ENCODE data around the gene XRCC5. TPM values are rescaled to one million over a fixed set of nuclear protein-coding genes. Genes with fewer than 3 reads are reported as not detected.

The XRCC5 gene
- total and polyA plus RNA-seq, 10 of the 15 experiments (the other 5 are each of a cell fraction or from before 2014, with no cell fraction given): 259 to 815 (median 530) TPM

- Histone ChIP-seq H3K27me3 (replicated peaks in 1 of 2; ENCODE audit: control insufficient read depth in 2 of 2, insufficient read depth in 2 of 2, low read length in 1 of 2) (no peaks in the 10 kb centered on the region), H3K9ac (ENCODE audit: control insufficient read depth, insufficient read depth, low read length) (no peak overlapping the region), H3K4me2 (ENCODE audit: control insufficient read depth, insufficient read depth) (peak overlapping the region; percentile 7; the same call in 1 of the 2 replicates), H3K36me3 (ENCODE audit: control insufficient read depth in 2 of 2, insufficient read depth in 2 of 2, low read length in 1 of 2) (no peaks in the 10 kb centered on the region), H4K20me1 (ENCODE audit: control insufficient read depth, insufficient read depth) (no peaks in the 10 kb centered on the region), H3K79me2 (ENCODE audit: control insufficient read depth, insufficient read depth, low read length) (peaks cover 4% of the 10 kb centered on the region), H3K9me3 (replicated peaks; ENCODE audit: control insufficient read depth, insufficient read depth, low read length) (no peaks in the 10 kb centered on the region), H3K4me3 (no peak overlapping the region), H2AFZ (ENCODE audit: control insufficient read depth, low read depth, low read length) (no peak overlapping the region), H3K4me1 (ENCODE audit: control insufficient read depth, insufficient read depth, low read length) (peaks cover 9% of the 10 kb centered on the region; the same call in 1 of the 2 replicates), H3K27ac (ENCODE audit: control insufficient read depth, insufficient read depth) (no peak overlapping the region)
- FAIRE-seq (no peak), ATAC-seq (no peak), DNase-seq (ENCODE audit: low read depth, low spot score) (no peak)
- in situ Hi-C loops (cut with MboI): no loop called here
- TF ChIP-seq YBX1 (IDR thresholded peaks at IDR 0.05): no peak
- no TSS peak for BruUV-seq (replicated peaks)
- ChIA-PET POLR2A (interaction anchor here (0.6 to 6.2 kb wide), 6 partner anchors 8 to 78 kb away, joined by 3 to 42 read pairs (median 5); partner anchors contain the start of gene XRCC5), SMC1A (ENCODE audit: uncharacterized antibody, unreplicated experiment) (interaction anchor here (0.6 to 4.1 kb wide), 13 partner anchors 10 to 1142 kb away, joined by 3 to 34 read pairs (median 5); partner anchors contain the start of gene XRCC5), RAD21 (ENCODE audit: unreplicated experiment) (interaction anchor here (0.8 to 2.1 kb wide), 4 partner anchors 18 to 65 kb away, joined by 3 to 9 read pairs (median 3); no protein-coding TSS in a partner anchor), CTCF (interaction anchor here (0.6 to 2.7 kb wide), 12 partner anchors 8 to 196 kb away, joined by 3 to 17 read pairs (median 4); partner anchors contain the start of gene XRCC5)
- WGBS (ENCODE audit: insufficient coverage, insufficient replicate concordance, low lambda C conversion rate, missing lambda C conversion rate): 81% methylated on average over 11 of the region's 11 CpGs
- intact Hi-C loops (cut with micrococcal nuclease; ENCODE audit: unreplicated experiment): no loop called here
These were observed 25.5 kb upstream of the XRCC5 start for GRCh38 chr2:216083464-216084281.

GRCh38 chr2:216084547-216084946 is 24.6 kb upstream of the XRCC5 start:
- Histone ChIP-seq H3K9me3 (replicated peaks; ENCODE audit: control insufficient read depth, insufficient read depth, low read length) (no peaks in the 10 kb centered on the region; the same call in 2 of the 3 replicates), H3K36me3 (ENCODE audit: control insufficient read depth in 2 of 2, insufficient read depth in 2 of 2, low read length in 1 of 2) (no peaks in the 10 kb centered on the region), H3K27ac (ENCODE audit: control insufficient read depth, insufficient read depth) (no peak overlapping the region), H3K4me2 (ENCODE audit: control insufficient read depth, insufficient read depth) (peak overlapping the region; percentile 49; the same call in 1 of the 2 replicates), H3K79me2 (ENCODE audit: control insufficient read depth, insufficient read depth, low read length) (peaks cover 2% of the 10 kb centered on the region; the same call in 1 of the 2 replicates), H2AFZ (ENCODE audit: control insufficient read depth, low read depth, low read length) (peak overlapping the region; percentile 29), H4K20me1 (ENCODE audit: control insufficient read depth, insufficient read depth) (no peaks in the 10 kb centered on the region), H3K4me3 (no peak overlapping the region), H3K9ac (ENCODE audit: control insufficient read depth, insufficient read depth, low read length) (no peak overlapping the region), H3K27me3 (replicated peaks in 1 of 2; ENCODE audit: control insufficient read depth in 2 of 2, insufficient read depth in 2 of 2, low read length in 1 of 2) (no peaks in the 10 kb centered on the region), H3K4me1 (ENCODE audit: control insufficient read depth, insufficient read depth, low read length) (peaks cover 11% of the 10 kb centered on the region)
- ATAC-seq: no peak
- no TSS peak for BruUV-seq (replicated peaks)
- ChIA-PET CTCF (interaction anchor here (0.7 to 2.7 kb wide), 10 partner anchors 9 to 195 kb away, joined by 3 to 17 read pairs (median 4); partner anchors contain the start of gene XRCC5), RAD21 (ENCODE audit: unreplicated experiment) (interaction anchor here (0.8 to 2.1 kb wide), 3 partner anchors 18 to 66 kb away, joined by 3 to 9 read pairs (median 3); no protein-coding TSS in a partner anchor), POLR2A (interaction anchor here (0.6 to 6.2 kb wide), 4 partner anchors 9 to 40 kb away, joined by 4 to 42 read pairs (median 5); partner anchors contain the start of gene XRCC5), SMC1A (ENCODE audit: uncharacterized antibody, unreplicated experiment) (interaction anchor here (1.1 to 4.1 kb wide), 9 partner anchors 9 to 69 kb away, joined by 3 to 34 read pairs (median 6); partner anchors contain the start of gene XRCC5)
- 24% methylated on average over 3 of the region's 3 CpGs for WGBS (ENCODE audit: insufficient coverage, insufficient replicate concordance, low lambda C conversion rate, missing lambda C conversion rate)
- FAIRE-seq: no peak
- intact Hi-C loops (cut with micrococcal nuclease; ENCODE audit: unreplicated experiment) (no loop called here), in situ Hi-C loops (cut with MboI) (no loop called here)
- TF ChIP-seq NRF1 (conservative IDR thresholded peaks at IDR 0.05; ENCODE audit: low read depth, low read length) (no peak), PKNOX1 (IDR thresholded peaks at IDR 0.05) (peak; percentile 34; the same call in 1 of the 2 replicates)
- no peak for DNase-seq (ENCODE audit: low read depth, low spot score)

All from GM12878 (cell line).